SKM-1 treated with dmso at 0.1 percent for 144 hours (cell line): ENCODE results near the gene SMIM14.
"Not testable (repeated sequence)": the region's sequence is repeated elsewhere in the genome, so short reads cannot be mapped to it uniquely, and the experiment has no call there.

Source experiments
- DNase-seq: peaks from one replicate; lab custom pipeline; 2025; ENCODE audit not compliant: unreplicated experiment; lab: John Stamatoyannopoulos, UW

Gene SMIM14

DNA sequence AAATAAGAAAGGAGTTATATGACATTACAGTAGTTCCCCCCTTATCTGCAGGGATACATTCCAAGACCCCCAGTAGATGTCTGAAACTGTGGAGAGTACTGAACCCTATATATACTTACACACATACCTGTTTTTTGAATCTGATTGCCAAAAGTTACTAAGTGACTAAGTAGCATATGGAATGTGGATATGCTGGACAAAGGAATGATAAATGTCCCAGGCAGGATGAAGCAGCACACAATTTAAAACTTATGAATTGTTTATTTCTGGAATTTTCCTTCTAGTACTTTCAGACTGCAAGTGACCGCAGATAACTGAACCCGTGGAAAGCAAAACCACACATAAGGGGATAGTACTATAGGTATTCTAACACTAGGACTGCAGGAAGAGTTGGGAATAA, 134.1 kb downstream of the SMIM14 start:
- no peak for DNase-seq

DNA sequence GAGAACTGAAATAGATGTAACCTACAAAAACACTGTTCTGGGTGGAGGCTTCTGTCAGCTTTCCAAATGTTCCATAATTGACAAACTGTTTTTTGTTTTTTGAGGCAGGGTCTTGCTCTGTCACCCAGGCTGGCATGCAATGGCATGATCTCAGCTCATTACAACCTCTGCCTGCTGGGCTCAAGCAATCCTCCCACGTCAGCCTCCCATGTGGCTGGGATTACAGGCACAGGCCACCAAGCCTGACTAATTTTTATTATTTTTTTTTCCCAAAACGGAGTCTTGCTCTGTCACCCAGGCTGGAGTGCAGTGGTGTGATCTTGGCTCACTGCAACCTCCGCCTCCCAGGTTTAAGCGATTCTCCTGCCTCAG, 136.0 kb downstream of the SMIM14 start:
- not testable (repeated sequence) for DNase-seq

DNA sequence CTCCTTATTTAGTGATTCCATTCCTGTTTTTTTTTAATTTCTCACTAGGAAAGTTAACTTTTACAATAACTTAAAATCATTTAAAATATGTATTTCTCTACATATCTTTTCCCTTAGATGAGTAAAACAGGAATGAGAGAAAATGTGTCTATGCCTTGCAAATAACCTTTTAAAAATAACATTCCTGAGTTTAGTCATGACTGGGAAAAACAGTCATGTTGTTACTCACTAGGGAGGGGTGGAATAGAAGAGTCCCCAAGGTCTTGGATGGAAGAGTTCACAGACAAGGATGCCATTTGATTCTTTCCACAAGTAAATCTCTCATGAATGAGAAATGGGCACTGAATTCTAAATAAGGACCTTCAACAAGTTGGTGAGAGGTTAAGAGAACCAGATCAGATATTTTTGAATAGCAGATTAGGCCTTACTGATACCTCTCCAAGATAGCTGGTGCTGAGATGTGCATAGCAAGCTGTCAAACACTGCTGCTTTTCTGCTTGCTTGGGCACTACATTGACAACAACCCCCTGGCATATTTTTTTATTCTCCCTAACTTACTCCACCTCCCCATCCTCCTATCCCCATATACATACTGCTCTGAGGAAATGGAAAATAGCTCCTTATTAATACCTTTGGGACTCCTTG, 136.5 kb downstream of the SMIM14 start:
- DNase-seq, result no peak

DNA sequence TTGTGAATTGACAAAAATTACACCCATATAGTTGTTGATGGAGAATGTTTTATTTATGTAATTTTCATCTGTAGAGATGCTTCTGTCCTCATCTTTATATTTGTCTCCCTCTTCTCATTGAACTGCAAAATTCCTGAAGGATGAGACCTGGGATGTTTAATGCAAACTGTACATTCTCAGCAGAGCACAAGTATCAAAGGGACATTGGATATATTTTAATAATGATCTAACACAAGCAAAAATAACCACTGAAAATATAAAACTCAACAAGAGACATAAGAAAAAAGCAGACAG, 140.0 kb downstream of the SMIM14 start:
- DNase-seq, result no peak

DNA sequence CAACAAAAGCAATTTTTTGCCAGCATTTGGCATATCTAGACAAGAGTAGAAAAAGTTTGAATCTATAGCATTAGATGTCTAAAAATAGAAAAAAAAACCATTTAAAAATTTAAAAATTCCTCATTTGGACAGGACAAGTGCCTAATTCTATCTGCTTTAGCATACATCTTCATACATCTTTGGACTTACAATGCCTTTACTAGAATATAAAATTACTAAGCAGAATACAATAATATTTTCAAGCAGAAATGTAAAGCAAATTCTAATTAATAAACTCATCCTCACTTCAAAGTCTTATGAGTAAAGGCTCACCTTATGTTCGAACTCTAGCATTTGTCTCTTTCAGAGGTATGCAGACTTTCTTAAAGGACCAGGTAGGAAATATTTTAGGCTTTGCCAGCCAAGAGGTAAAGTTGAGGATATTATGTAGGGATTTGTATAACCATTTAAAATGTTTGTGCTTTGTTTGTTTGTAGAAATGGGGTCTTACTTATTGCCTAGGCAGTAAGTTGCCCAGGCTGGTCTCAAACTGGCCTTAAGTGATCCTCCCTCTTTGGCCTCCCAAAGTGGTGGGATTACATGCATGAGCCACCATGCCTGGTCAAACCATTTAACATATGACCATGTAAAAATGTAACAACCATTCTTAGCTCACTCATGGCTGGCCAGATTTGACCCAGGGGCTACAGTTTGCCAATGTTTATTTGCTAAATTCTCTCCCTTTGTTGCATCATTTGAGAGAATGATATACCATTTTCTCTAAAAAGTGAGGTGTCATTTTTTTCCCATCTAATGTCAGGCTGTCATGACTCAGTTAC, 140.5 kb downstream of the SMIM14 start:
- DNase-seq, result no peak
